K562 (cell line): ENCODE measurements around the gene MALAT1. TPM values are rescaled to one million over a fixed set of nuclear protein-coding genes. Genes with fewer than 3 reads are reported as not detected.

Source experiments
- FOSL1 ChIP-seq: fragments of 200-800 bp; sonication (Bioruptor generic); conservative IDR thresholded peaks from 2 replicates; pipeline ENCODE4 v1.6.1; 2016; ENCODE audit warnings: missing genetic modification characterization, missing compliant biosample characterization
- NFIX ChIP-seq: fragments of 250-450 bp; sonication (Bioruptor Pico); IDR thresholded peaks from 2 replicates; pipeline ENCODE4 v1.4.0; 2020; ENCODE audit warnings: low read depth, mild to moderate bottlenecking, moderate library complexity
- NR1H2 ChIP-seq: sonication (generic); formaldehyde crosslinking; IDR thresholded peaks from 2 replicates; pipeline ENCODE4 v1.4.0; 2020; ENCODE audit warnings: mild to moderate bottlenecking, missing genetic modification reagents
- NR2C2 ChIP-seq, 2 experiments: fragments of 200-800 bp in 1 of 2; sonication (Bioruptor generic) in 1 of 2; sonication (generic) in 1 of 2; formaldehyde crosslinking in 1 of 2; IDR thresholded peaks; 2 replicates each; pipeline versions ENCODE4 v1.6.1 to v1.8.0; 2016 to 2022; ENCODE audit warnings: mild to moderate bottlenecking in 1 of 2, missing compliant biosample characterization in 1 of 2, missing genetic modification characterization in 1 of 2, missing genetic modification reagents in 1 of 2
- SUPT5H ChIP-seq: fragments of 450-650 bp; IDR thresholded peaks from 2 replicates; pipeline ENCODE4 v1.6.1; 2016
- ZNF407 ChIP-seq: fragments of 450-650 bp; IDR thresholded peaks from 2 replicates; pipeline ENCODE4 v1.6.1; 2016; ENCODE audit warnings: low read depth
- ZNF57 ChIP-seq: fragments of 450-650 bp; formaldehyde crosslinking; IDR thresholded peaks from 2 replicates; pipeline ENCODE4 v1.4.0; 2020; ENCODE audit warnings: mild to moderate bottlenecking, moderate library complexity
- polyA plus RNA-seq, 8 experiments: library from polyadenylated mRNA; depleted of rRNA in 4 of 8; stranded (reverse) in 5 of 8; unstranded in 3 of 8; fragments of >200 nt; fragmentation: Nextera tagmentation in 2 of 8; fragmentation: Illumina TruSeq in 1 of 8; extraction: Ambion mirVana in 2 of 8; extraction: Trizol in 1 of 8; gene quantifications; 2 replicates each; pipeline versions ENCODE4 v1.2.1 to v1.2.3, GENCODE V29; 2011 to 2014; ENCODE audit warnings: inconsistent platforms in 1 of 8, missing spikeins in 1 of 8
- total RNA-seq, 7 experiments: library from RNA; depleted of rRNA in 6 of 7; stranded (reverse); fragments of >200 nt in 6 of 7; fragmentation: Illumina TruSeq in 2 of 7; extraction: Trizol in 2 of 7; gene quantifications; 2 replicates each; pipeline versions ENCODE4 v1.2.1 to v1.2.3, GENCODE V29; 2011 to 2021; ENCODE audit warnings: low replicate concordance in 1 of 7
- TF ChIP-seq, protein P1 (sequence below): IDR thresholded peaks from 2 replicates; pipeline ENCODE4 v1.6.1; 2011; ENCODE audit warnings: borderline replicate concordance, low read depth, mild to moderate bottlenecking, moderate library complexity, low read length; ENCODE audit not compliant: insufficient read depth, poor library complexity, severe bottlenecking
- TF ChIP-seq, protein P2 (sequence below), 2 experiments: IDR thresholded peaks; 2 replicates each; pipeline ENCODE4 v1.6.1; 2011; ENCODE audit warnings: borderline replicate concordance in 1 of 2, control low read depth in 1 of 2, low read depth in 1 of 2, low read length in 1 of 2, mild to moderate bottlenecking in 1 of 2, mixed read lengths in 1 of 2, moderate library complexity in 1 of 2; ENCODE audit not compliant: insufficient read depth in 1 of 2, insufficient read length in 1 of 2, poor library complexity in 1 of 2, severe bottlenecking in 1 of 2; ENCODE audit errors: extremely low read depth in 1 of 2
- TF ChIP-seq, protein P3 (sequence below): fragments of 450-650 bp; formaldehyde crosslinking; IDR thresholded peaks from 2 replicates; pipeline ENCODE4 v1.4.0; 2022; ENCODE audit warnings: missing genetic modification characterization

MALAT1 gene
- total and polyA plus RNA-seq, 9 of the 15 experiments (the other 6 are each of a cell fraction or from before 2014, with no cell fraction given) = 363 to 8,715 (median 2,351) TPM

GRCh38 chr11:65525546-65526480, 27.0 kb downstream of the MALAT1 start (continued):
- no peak for TF ChIP-seq NR2C2 (CRISPR knock-in tag; IDR thresholded peaks at IDR 0.05)
- TF ChIP-seq NR2C2 (tag; IDR thresholded peaks at IDR 0.05) = peak; percentile 9; the same call in 1 of the 2 replicates
- no peak for TF ChIP-seq SUPT5H
- TF ChIP-seq, protein P1, sequence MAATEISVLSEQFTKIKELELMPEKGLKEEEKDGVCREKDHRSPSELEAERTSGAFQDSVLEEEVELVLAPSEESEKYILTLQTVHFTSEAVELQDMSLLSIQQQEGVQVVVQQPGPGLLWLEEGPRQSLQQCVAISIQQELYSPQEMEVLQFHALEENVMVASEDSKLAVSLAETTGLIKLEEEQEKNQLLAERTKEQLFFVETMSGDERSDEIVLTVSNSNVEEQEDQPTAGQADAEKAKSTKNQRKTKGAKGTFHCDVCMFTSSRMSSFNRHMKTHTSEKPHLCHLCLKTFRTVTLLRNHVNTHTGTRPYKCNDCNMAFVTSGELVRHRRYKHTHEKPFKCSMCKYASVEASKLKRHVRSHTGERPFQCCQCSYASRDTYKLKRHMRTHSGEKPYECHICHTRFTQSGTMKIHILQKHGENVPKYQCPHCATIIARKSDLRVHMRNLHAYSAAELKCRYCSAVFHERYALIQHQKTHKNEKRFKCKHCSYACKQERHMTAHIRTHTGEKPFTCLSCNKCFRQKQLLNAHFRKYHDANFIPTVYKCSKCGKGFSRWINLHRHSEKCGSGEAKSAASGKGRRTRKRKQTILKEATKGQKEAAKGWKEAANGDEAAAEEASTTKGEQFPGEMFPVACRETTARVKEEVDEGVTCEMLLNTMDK = no peak
- TF ChIP-seq, protein P2, sequence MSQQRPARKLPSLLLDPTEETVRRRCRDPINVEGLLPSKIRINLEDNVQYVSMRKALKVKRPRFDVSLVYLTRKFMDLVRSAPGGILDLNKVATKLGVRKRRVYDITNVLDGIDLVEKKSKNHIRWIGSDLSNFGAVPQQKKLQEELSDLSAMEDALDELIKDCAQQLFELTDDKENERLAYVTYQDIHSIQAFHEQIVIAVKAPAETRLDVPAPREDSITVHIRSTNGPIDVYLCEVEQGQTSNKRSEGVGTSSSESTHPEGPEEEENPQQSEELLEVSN (IDR thresholded peaks at IDR 0.05; ENCODE audit: borderline replicate concordance in 1 of 2, extremely low read depth in 1 of 2, insufficient read depth in 1 of 2, insufficient read length in 1 of 2, low read depth in 1 of 2, low read length in 1 of 2, poor library complexity in 1 of 2, severe bottlenecking in 1 of 2) = peak in 1 of 2 experiments; percentile 8
- TF ChIP-seq ZNF407 = no peak
- TF ChIP-seq, protein P3, sequence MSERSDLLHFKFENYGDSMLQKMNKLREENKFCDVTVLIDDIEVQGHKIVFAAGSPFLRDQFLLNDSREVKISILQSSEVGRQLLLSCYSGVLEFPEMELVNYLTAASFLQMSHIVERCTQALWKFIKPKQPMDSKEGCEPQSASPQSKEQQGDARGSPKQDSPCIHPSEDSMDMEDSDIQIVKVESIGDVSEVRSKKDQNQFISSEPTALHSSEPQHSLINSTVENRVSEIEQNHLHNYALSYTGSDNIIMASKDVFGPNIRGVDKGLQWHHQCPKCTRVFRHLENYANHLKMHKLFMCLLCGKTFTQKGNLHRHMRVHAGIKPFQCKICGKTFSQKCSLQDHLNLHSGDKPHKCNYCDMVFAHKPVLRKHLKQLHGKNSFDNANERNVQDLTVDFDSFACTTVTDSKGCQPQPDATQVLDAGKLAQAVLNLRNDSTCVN (CRISPR knock-in tag) = no peak; the same call in 1 of the 2 replicates
- no peak for TF ChIP-seq ZNF57
- TF ChIP-seq NR1H2 = no peak
- TF ChIP-seq FOSL1 (tag) = no peak
- no peak for TF ChIP-seq NFIX (CRISPR knock-in tag)
